Natural killer cell (primary cell): ENCODE measurements around the gene EVI2B. TPM values are rescaled to one million over a fixed set of nuclear protein-coding genes. Genes with fewer than 3 reads are reported as not detected.

Experiments
- ATAC-seq, 3 donors: fragments of 150-1000 bp in 2 of 3; fragments of 200-7000 bp in 1 of 3; cut with Tn5 transposase; 1 replicate in 1 of 3; 2 replicates in 2 of 3; pipeline ENCODE4 v1.10.0; 2021; ENCODE audit warnings: mild to moderate bottlenecking in 2 of 3, moderate library complexity in 2 of 3
- DNase-seq, 2 donors: peaks; one replicate each; pipeline versions ENCODE4 v3.0.0 to v3.0.0-alpha.2; 2013 to 2021; ENCODE audit warnings: mixed read lengths in 1 of 2
- H3K27ac ChIP-seq: one replicate; pipeline ENCODE4 v1.5.1; 2013; ENCODE audit warnings: mild to moderate bottlenecking, low read length
- H3K27me3 ChIP-seq: one replicate; pipeline ENCODE4 v1.6.1; 2013; ENCODE audit warnings: low read length; ENCODE audit not compliant: control insufficient read depth, insufficient read depth
- H3K36me3 ChIP-seq: one replicate; pipeline ENCODE4 v1.6.1; 2013; ENCODE audit warnings: low read length; ENCODE audit not compliant: control insufficient read depth, insufficient read depth
- H3K4me1 ChIP-seq: one replicate; pipeline ENCODE4 v1.6.1; 2013; ENCODE audit warnings: low read length; ENCODE audit not compliant: control insufficient read depth, insufficient read depth
- H3K4me3 ChIP-seq: one replicate; pipeline ENCODE4 v1.5.1; 2013; ENCODE audit warnings: low read length
- H3K9me3 ChIP-seq: one replicate; pipeline ENCODE4 v1.6.1; 2013; ENCODE audit warnings: low read length; ENCODE audit not compliant: control insufficient read depth, insufficient read depth
- H3K27ac Mint-ChIP-seq, 2 donors: one replicate each; pipeline ENCODE4 v1.8.0; 2022; ENCODE audit warnings: mild to moderate bottlenecking in 2 of 2, mixed read lengths in 2 of 2, moderate library complexity in 1 of 2
- H3K27me3 Mint-ChIP-seq, 2 donors: one replicate each; pipeline ENCODE4 v1.8.0; 2022; ENCODE audit warnings: low read depth in 2 of 2, mixed read lengths in 2 of 2
- H3K36me3 Mint-ChIP-seq: one replicate; pipeline ENCODE4 v1.8.0; 2022; ENCODE audit warnings: mixed read lengths
- H3K4me1 Mint-ChIP-seq, 2 donors: one replicate each; pipeline ENCODE4 v1.8.0; 2022; ENCODE audit warnings: mixed read lengths in 2 of 2
- H3K4me3 Mint-ChIP-seq: one replicate; pipeline ENCODE4 v1.8.0; 2022; ENCODE audit warnings: mild to moderate bottlenecking, moderate library complexity, mixed read lengths
- H3K9me3 Mint-ChIP-seq, 2 donors: one replicate each; pipeline ENCODE4 v1.8.0; 2022; ENCODE audit warnings: mixed read lengths in 2 of 2
- whole genome bisulfite sequencing: methylation state at CpG from one replicate; pipeline ENCODE4 v1.1.7; 2013; ENCODE audit warnings: missing lambda C conversion rate; ENCODE audit not compliant: insufficient coverage; 5-methylcytosine and 5-hydroxymethylcytosine counted together
- intact Hi-C: fragments of 100-400 bp; cut with micrococcal nuclease; formaldehyde crosslinking; loops from one replicate; pipeline ENCODE4 v1.14.2; 2022
- total RNA-seq, 4 donors: library from RNA; stranded (reverse); fragments of 120-200 nt in 1 of 4; gene quantifications; one replicate each; pipeline versions ENCODE4 v1.2.3 to v1.2.4, GENCODE V29; 2013 to 2022
- TF ChIP-seq, protein P1 (sequence below): fragments of 200-600 bp; IDR thresholded peaks from one replicate; pipeline ENCODE4 v1.8.0; 2022; ENCODE audit warnings: antibody characterized with exemption

The EVI2B gene
- total RNA-seq, 3 donors from 2014 or later (not counting 1 experiment from before 2014, with no cell fraction given), result 89.6 to 103 (median 98.9) TPM

DNA sequence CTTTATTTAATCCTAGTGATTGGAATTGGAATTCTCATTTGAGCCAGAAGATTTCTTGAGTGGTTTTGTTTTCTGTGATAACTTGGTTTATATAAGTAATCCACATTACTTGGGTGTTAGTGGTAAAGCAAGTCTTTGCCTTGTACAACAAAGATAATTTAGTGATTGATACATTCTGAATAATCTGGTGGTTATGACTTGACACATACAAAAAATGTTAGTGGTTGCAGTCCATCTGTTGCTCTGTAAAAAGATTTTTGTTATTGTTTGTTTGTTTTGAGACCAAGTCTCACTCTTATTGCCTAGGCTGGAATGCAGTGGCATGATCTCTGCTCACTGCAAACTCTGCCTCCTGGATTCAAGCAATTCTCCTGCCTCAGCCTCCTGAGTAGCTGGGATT is 30.0 kb downstream of the EVI2B start:
- no peaks in the 10 kb centered on the region for H3K4me1 ChIP-seq
- no peaks in the 10 kb centered on the region for H3K36me3 Mint-ChIP-seq
- H3K4me3 Mint-ChIP-seq, result no peak overlapping the region
- no peak for ATAC-seq
- TF ChIP-seq, protein P1, sequence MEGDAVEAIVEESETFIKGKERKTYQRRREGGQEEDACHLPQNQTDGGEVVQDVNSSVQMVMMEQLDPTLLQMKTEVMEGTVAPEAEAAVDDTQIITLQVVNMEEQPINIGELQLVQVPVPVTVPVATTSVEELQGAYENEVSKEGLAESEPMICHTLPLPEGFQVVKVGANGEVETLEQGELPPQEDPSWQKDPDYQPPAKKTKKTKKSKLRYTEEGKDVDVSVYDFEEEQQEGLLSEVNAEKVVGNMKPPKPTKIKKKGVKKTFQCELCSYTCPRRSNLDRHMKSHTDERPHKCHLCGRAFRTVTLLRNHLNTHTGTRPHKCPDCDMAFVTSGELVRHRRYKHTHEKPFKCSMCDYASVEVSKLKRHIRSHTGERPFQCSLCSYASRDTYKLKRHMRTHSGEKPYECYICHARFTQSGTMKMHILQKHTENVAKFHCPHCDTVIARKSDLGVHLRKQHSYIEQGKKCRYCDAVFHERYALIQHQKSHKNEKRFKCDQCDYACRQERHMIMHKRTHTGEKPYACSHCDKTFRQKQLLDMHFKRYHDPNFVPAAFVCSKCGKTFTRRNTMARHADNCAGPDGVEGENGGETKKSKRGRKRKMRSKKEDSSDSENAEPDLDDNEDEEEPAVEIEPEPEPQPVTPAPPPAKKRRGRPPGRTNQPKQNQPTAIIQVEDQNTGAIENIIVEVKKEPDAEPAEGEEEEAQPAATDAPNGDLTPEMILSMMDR, result no peak
- DNase-seq, result no peak
- no peaks in the 10 kb centered on the region for H3K36me3 ChIP-seq
- H3K9me3 Mint-ChIP-seq, result no peaks in the 10 kb centered on the region
- H3K4me1 Mint-ChIP-seq, result no peaks in the 10 kb centered on the region
- intact Hi-C loops, result no loop called here
- no peaks in the 10 kb centered on the region for H3K27me3 Mint-ChIP-seq
- no peak overlapping the region for H3K27ac Mint-ChIP-seq
- no peaks in the 10 kb centered on the region for H3K9me3 ChIP-seq
- no peaks in the 10 kb centered on the region for H3K27me3 ChIP-seq
- no peak overlapping the region for H3K27ac ChIP-seq
- H3K4me3 ChIP-seq, result no peak overlapping the region

DNA sequence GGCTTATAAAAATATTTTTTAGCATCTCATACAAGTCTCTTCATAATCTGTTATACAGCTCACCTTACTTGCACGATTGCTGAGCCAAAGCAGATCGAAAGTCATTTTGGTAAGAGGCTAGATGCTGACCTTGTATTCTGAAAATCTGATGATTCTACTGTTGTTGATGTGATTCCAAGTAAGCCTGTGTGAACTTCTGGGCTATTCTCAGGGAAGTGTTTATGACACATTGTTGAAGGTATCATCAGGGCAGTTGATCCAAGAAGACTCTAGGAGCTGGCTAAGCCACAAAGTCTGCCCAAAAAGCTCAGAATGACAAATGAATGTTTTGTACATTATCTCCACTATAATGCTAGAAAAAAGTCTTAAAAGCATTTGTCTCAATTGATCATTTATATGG is 32.8 kb downstream of the EVI2B start:
- Mint-ChIP-seq H3K9me3 (no peaks in the 10 kb centered on the region), H3K36me3 (no peaks in the 10 kb centered on the region), H3K4me3 (no peak overlapping the region), H3K27ac (no peak overlapping the region), H3K27me3 (no peaks in the 10 kb centered on the region), H3K4me1 (no peaks in the 10 kb centered on the region)
- Histone ChIP-seq H3K4me3 (no peak overlapping the region), H3K27ac (no peak overlapping the region), H3K27me3 (no peaks in the 10 kb centered on the region), H3K9me3 (no peaks in the 10 kb centered on the region), H3K4me1 (no peaks in the 10 kb centered on the region), H3K36me3 (no peaks in the 10 kb centered on the region)
- ATAC-seq, result no peak
- TF ChIP-seq, protein P1, result no peak
- no peak for DNase-seq
- intact Hi-C loops, result no loop called here
- WGBS, result 100% methylated on average over 2 of the region's 2 CpGs

DNA sequence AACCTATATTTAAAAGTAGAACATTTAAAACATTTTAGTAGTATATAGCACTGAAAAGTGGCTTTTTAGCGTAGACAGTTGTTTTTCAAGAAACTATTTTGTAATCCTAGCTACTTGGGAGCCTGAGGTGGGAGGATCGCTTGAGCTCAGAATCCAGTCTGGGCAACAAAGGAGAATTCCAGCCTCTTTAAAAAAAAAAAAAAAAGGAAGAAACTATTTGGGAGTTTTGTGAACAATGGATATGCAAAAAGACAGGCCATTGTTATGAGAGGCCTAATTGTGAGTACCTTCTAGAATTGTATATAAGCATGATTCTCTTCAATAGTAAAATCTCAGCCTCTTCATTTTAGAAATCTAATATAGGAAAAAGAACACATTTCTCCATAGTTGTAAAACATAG is 34.5 kb downstream of the EVI2B start:
- Mint-ChIP-seq H3K4me3 (no peak overlapping the region), H3K9me3 (no peaks in the 10 kb centered on the region), H3K27ac (no peak overlapping the region), H3K4me1 (peaks cover 0 to 5% of the 10 kb centered on the region in 2 donors), H3K27me3 (no peaks in the 10 kb centered on the region), H3K36me3 (no peaks in the 10 kb centered on the region)
- Histone ChIP-seq H3K27me3 (no peaks in the 10 kb centered on the region), H3K4me1 (no peaks in the 10 kb centered on the region), H3K4me3 (no peak overlapping the region), H3K36me3 (peaks cover 2% of the 10 kb centered on the region), H3K9me3 (no peaks in the 10 kb centered on the region), H3K27ac (no peak overlapping the region)
- intact Hi-C loops, result no loop called here
- 95% methylated on average over 2 of the region's 2 CpGs for WGBS
- TF ChIP-seq, protein P1, result no peak
- DNase-seq (no peak), ATAC-seq (no peak)

DNA sequence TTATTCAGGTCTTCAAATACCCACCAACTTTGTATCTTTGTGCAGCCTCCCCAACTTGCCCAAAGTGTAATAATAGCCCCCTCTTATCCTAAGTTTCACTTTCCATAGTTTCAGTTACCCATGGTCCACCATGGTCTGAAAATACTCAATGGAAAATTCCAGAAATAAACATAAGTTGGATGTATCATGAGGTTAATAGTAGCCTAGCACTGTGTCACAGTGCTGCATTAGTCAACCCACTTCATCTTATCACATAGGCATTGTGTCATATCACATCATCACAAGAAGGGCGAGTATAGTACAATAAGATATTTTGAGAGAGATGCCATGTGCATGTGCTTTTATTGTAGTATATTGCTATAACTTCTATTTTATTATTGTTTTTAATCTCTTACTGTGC is 38.7 kb downstream of the EVI2B start:
- H3K4me3 ChIP-seq, result no peak overlapping the region
- H3K27me3 Mint-ChIP-seq, result no peaks in the 10 kb centered on the region
- intact Hi-C loops, result no loop called here
- no peak for ATAC-seq
- no peaks in the 10 kb centered on the region for H3K9me3 ChIP-seq
- WGBS, result no CpG with 5 or more reads among the region's 1 CpG
- H3K27ac ChIP-seq, result no peak overlapping the region
- H3K27me3 ChIP-seq, result no peaks in the 10 kb centered on the region
- H3K4me1 Mint-ChIP-seq, result peaks cover 0 to 5% of the 10 kb centered on the region in 2 donors
- H3K9me3 Mint-ChIP-seq, result no peaks in the 10 kb centered on the region
- TF ChIP-seq, protein P1, result no peak
- H3K4me3 Mint-ChIP-seq, result no peak overlapping the region
- H3K36me3 ChIP-seq, result peaks cover 10% of the 10 kb centered on the region
- H3K4me1 ChIP-seq, result no peaks in the 10 kb centered on the region
- no peak overlapping the region for H3K27ac Mint-ChIP-seq
- DNase-seq, result no peak
- no peaks in the 10 kb centered on the region for H3K36me3 Mint-ChIP-seq
